HG02763 (cell line): ENCODE data around the gene TBC1D17.

Experiments
- ATAC-seq: cut with Tn5 transposase; IDR thresholded peaks from one replicate; pipeline ENCODE4 v1.9.1; 2021; ENCODE audit warnings: mild to moderate bottlenecking, moderate library complexity; ENCODE audit not compliant: unreplicated experiment

Gene TBC1D17

GRCh38 chr19:49877020-49877878, at the start of gene TBC1D17, which contains the start of gene AKT1S1:
TSS of gene TBC1D17 (plus strand) at chr19:49877702. CDS start at chr19:49877724, 22 bp downstream.
TSS of gene AKT1S1 (minus strand) at chr19:49877355. CDS start at chr19:49873295, 4,060 bp downstream.
- ATAC-seq = peak; percentile 55

GRCh38 chr19:49829200-49829599, 48.3 kb upstream of the TBC1D17 start:
- no peak for ATAC-seq

GRCh38 chr19:49829721-49830120, 47.8 kb upstream of the TBC1D17 start:
- no peak for ATAC-seq

DNA sequence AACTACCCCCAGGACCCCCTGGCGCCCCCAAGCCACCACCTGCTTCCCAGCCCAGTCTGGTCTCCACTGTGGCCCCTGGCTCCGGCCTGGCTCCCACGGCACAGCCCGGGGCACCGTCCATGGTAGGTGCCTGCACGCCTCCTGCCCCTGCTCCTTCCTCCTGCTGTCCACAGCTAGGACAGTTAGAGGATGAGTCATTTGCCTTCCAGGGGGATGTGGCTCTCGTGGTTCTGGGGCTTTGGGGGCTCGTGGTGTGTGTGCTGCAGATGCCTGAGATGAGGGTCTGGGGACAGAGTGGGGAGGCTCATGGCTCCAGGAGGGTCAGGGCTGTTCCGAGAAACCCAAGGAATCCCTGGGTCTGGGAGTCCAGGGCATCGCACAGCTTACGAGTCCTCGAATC, 46.7 kb upstream of the TBC1D17 start:
- ATAC-seq = no peak

DNA sequence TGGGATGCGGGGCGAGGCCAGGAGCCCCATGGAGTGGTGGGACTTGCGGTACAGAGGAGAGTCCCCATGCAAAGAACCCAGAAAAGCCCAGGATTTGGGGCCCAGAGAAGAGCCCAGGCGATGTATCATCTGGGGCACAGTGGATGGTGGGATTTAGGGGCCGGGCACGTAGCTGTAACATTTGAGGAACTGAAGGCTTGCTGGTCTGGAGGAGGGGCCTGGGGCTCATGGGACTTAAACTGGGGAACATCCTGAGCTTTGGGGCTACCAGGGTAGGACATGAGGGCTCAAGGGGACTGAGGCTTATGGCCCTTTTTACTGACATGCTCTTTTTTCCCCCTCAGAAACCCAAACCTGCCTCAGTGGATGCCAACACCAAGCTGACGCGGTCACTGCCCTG, 45.9 kb upstream of the TBC1D17 start:
- no peak for ATAC-seq

- no peak for ATAC-seq
Measured at GRCh38 chr19:49832556-49832955, 44.9 kb upstream of the TBC1D17 start.

GRCh38 chr19:49833599-49833998, 43.9 kb upstream of the TBC1D17 start:
- no peak for ATAC-seq

DNA sequence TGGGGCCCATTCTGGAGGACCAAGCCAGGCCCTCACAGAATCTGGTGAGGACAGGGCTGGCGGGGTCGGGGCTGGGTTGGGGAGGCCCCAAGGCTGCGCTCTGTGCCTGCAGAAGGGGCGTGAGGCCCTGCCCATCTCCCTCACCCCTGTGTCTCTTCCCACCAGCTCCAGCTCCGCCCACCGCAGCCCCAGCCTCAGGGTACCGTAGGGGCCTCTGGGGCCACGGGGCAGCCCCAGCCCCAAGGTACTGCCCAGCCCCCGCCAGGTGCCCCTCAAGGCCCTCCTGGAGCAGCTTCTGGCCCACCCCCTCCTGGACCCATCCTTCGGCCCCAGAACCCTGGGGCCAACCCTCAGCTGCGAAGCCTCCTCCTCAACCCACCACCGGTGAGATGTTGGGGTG, 41.9 kb upstream of the TBC1D17 start:
- ATAC-seq = no peak

- ATAC-seq = no peak
Measured at GRCh38 chr19:49836176-49837008, 41.1 kb upstream of the TBC1D17 start.

DNA sequence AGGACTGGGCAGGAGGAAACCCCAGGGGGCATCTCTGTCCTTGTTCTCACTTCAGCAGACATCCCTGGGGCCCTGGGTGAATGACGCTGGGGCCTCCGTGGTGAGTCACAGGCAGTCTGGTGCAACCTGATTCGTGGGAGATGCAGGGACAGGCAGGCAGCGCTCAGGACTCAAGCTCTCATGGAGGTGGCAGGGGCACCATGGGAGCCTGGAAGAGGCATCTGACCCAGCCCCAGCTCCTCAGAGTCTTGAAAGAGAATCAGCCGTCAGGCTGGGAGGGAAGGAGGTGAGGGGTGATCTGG, 40.5 kb upstream of the TBC1D17 start:
- ATAC-seq = no peak

GRCh38 chr19:49837425-49837824, 40.1 kb upstream of the TBC1D17 start:
- ATAC-seq = no peak

DNA sequence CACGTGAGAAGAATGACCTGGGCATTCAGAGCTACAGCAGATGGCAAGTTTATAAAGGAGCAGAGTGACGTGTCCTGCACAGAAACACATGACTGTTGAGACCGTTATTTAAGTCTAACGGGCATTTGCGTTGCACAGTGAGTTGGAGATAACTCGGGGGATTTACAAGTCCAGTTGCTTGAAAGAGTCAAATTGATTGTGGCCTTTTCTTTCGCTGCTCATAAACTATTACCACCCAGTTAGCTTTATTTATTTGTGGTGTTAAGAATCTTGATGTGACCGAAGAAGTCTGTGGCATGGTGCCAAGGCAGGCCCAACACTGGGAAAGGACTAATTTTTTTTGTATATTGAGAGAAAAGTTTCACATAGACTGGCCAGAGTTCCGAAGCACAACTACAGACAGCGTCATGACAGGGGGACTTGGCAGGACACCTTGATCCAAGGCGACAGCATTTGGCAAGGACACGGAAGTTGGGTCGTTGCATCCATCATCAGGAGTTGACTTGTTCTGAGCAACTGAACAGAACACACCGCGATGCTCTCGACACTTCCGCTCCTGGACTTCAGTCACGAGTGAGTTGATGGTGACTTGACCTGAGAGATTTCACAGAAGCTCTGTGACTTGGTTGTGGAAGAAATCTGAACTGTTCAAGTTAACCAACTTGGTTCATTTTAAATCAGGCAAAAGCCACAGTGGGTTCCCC, 38.5 kb upstream of the TBC1D17 start:
- ATAC-seq = no peak

- ATAC-seq = no peak
Measured at GRCh38 chr19:49839713-49840112, 37.8 kb upstream of the TBC1D17 start.

DNA sequence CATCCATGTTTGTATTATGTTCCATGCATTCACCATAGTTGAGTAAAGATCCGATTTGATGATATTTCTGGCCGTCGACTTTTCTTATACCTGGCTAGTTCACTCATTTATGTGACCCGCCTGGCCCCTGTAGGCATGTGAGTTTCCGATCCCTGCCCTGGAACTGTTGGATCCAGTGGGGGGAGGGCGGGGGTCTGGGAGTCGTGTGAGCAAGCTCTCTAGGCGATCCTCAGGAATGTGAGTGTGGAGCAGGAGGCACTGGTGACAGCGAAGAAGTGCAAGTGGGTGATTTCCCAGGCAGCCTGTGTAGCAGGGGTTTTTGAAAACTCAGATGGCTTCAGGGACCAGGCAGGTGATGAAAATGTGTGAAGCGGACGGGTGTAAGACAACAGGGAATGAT, 37.2 kb upstream of the TBC1D17 start:
- no peak for ATAC-seq

DNA sequence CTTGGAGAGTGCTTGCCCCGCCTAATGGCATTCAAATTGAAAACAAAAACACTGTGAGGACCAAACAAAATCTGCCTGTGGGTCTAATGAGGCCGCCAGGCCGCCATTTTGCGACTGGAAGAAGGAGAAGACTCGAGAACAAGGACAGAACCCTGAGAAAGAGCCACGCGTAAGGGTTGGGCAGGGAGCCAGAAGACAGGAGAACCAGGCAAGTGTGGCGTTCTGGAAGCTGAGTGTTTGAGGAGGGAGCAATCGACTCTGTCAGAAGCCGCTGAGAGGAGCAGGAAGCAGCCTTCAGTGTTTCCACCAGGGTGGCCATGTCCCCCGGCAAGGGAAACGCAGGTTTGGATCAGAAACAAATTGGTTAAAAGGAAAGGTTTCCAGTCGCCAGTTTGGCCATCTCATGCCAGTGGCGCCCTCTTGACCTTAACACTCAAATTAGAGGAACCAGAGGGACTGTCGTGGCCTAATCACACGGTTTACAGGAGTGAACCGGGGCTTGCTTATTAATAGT, 36.7 kb upstream of the TBC1D17 start:
- ATAC-seq = no peak

DNA sequence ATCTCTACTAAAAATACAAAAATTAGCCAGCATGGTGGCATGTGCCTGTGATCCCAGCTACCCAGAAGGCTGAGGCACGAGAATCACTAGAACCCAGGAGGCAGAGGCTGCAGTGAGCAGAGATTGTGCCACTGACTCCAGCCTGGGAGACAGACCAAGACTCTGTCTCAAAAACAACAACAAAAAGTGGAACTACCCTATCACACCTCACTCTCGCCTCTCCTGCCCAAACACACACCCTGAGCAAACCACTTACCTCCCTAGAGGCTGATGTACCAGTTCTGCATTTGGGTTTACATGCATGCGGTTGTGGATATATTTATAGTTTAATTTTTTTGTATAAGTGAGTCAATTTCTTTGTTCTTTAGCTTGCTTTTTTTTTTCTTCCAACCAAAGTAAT, 34.2 kb upstream of the TBC1D17 start:
- no peak for ATAC-seq

GRCh38 chr19:49844138-49845095, 33.1 kb upstream of the TBC1D17 start:
- ATAC-seq = no peak

DNA sequence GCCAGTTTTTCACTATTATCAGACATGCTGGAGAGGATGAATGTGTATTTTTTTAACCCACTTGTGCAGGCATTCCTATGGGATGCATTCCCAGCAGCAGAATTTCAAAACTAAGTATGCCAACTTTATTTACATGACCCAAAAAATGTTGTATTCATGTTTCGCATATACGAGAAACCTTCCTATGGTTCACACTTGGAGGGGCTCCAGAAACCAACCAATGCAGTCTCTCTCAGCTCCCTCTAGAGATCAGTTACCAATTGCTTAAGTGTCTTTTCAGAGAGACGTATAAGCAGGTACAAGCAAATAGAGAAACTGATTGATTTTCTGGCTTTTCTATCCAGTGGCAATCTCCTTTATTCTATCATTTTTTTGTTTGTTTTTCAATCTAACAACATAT, 32.1 kb upstream of the TBC1D17 start:
- ATAC-seq = no peak

DNA sequence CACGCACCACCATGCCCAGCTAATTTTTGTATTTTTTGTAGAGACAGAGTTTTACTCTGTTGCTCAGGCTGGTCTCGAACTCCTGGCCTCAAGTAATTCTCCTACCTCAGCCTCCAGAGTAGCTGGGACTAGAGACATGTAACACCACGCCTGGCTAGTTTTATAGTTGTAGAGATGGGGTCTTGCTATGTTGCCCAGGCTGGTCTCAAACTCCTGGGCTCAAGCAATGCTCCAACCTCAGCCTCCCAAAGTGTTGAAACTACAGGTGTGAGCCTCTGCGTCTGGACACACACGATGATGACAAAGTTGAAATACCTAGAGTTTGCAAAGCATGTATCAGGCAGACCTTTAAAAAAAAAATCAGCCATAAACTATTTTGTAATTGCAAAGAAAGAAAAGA, 31.1 kb upstream of the TBC1D17 start:
- no peak for ATAC-seq
